Fibroblast of villous mesenchyme (primary cell): ENCODE results near the gene PLEKHJ1. TPM values are rescaled to one million over a fixed set of nuclear protein-coding genes. Genes with fewer than 3 reads are reported as not detected.

Experiments
- DNase-seq: peaks from one replicate; pipeline ENCODE4 v3.0.0-alpha.2; 2010; ENCODE audit warnings: low read depth
- H3K4me3 ChIP-seq: 2 replicates; pipeline ENCODE4 v1.5.1; 2011; ENCODE audit warnings: low read depth, mild to moderate bottlenecking, low read length
- total RNA-seq: library from RNA; depleted of rRNA; stranded (reverse); fragments of >200 nt; gene quantifications from 2 replicates; pipeline ENCODE4 v1.2.3, GENCODE V29; 2012
- TF ChIP-seq, protein P1 (sequence below): IDR thresholded peaks from 2 replicates; pipeline ENCODE4 v1.5.1; 2012; ENCODE audit warnings: low read depth, mild to moderate bottlenecking, low read length; ENCODE audit not compliant: insufficient read depth

PLEKHJ1 gene
- total RNA-seq, 1 donor: 43.6 TPM

DNA sequence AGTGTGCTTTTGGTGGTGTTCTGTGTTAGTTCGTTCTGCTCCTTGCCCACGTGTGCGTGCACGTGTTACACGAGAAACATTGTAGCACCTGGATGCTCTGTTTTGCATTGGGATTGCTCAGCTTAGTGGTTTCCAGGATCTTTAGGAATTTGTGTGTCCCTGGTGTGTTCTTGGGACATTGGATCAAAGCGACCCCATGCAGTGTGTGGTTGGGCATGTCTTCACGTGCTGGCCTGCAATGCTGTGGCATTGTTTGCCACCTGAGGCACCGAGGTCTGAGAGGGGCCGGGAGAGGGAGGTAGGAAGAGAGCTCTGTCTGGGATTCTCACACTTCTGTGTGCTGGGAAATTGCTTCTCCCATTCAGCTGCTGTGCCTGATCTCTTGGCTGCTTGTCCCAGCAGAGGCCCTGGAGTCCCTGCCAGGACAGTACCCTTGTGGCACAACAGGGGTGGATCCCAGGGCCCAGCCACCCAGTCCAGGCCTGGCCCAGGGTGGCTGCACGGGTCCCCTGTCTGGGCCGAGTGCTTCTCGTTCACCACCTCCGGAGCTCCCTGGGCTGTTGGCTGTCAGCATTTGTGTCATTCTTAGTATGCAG lies 11.3 kb downstream of the PLEKHJ1 start:
- H3K4me3 ChIP-seq: no peak overlapping the region
- DNase-seq: no peak
- TF ChIP-seq, protein P1, sequence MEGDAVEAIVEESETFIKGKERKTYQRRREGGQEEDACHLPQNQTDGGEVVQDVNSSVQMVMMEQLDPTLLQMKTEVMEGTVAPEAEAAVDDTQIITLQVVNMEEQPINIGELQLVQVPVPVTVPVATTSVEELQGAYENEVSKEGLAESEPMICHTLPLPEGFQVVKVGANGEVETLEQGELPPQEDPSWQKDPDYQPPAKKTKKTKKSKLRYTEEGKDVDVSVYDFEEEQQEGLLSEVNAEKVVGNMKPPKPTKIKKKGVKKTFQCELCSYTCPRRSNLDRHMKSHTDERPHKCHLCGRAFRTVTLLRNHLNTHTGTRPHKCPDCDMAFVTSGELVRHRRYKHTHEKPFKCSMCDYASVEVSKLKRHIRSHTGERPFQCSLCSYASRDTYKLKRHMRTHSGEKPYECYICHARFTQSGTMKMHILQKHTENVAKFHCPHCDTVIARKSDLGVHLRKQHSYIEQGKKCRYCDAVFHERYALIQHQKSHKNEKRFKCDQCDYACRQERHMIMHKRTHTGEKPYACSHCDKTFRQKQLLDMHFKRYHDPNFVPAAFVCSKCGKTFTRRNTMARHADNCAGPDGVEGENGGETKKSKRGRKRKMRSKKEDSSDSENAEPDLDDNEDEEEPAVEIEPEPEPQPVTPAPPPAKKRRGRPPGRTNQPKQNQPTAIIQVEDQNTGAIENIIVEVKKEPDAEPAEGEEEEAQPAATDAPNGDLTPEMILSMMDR: no peak

DNA sequence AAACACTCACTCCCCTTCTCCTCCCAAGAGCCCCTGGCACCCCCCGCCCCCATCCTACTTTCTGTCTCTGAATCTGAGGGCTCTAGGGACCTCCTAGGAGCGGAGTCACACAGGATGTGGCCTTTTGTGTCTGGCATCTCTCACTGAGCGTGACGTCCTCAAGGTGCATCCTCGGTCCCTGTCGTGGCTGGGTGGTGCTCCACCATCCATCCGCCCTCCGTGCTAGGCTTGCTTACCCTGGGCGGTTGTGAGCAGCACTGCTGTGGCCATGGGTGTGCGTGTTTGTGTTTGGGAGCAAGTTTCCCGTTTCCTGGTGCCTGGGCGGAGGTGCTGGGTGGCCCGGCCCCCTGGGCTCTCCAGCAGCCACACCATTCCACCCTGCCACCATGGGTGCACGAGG lies 12.2 kb downstream of the PLEKHJ1 start:
- H3K4me3 ChIP-seq: no peak overlapping the region
- no peak for DNase-seq
- TF ChIP-seq, protein P1: no peak

DNA sequence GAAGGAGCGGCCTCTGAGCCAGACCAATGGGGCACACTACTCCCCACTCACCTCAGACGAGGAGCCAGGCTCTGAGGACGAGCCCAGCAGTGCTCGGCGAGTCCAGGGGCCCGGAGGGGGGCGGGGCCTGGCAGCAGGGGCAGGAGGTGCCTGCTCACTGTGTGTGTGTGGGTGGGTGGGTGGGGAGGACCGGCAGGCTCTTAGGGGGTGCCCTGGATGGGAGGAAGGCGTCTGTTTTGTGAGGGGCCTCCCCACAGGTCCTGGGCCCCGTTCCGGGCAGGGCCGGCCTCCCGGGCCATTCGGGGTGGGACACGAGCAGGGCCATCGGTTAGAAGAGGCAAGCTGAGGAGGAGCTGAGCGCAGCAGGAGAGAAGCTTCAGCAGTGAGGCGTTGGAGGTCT lies 12.7 kb downstream of the PLEKHJ1 start:
- no peak for DNase-seq
- no peak overlapping the region for H3K4me3 ChIP-seq
- TF ChIP-seq, protein P1: no peak

DNA sequence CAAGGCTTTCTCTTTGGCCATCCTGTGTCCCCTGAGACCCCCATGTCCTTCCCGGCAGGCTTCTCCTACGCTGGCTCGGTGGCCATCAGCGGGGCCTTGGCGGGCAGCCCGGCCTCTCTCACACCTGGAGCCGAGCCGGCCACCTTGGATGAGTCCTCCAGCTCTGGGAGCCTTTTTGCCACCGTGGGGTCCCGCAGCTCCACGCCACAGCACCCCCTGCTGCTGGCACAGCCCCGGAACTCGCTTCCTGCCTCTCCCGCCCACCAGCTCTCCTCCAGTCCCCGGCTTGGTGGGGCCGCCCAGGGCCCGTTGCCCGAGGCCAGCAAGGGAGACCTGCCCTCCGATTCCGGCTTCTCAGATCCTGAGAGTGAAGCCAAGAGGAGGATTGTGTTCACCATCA lies 14.2 kb downstream of the PLEKHJ1 start:
- DNase-seq: no peak
- no peak overlapping the region for H3K4me3 ChIP-seq
- TF ChIP-seq, protein P1: peak; percentile 34

DNA sequence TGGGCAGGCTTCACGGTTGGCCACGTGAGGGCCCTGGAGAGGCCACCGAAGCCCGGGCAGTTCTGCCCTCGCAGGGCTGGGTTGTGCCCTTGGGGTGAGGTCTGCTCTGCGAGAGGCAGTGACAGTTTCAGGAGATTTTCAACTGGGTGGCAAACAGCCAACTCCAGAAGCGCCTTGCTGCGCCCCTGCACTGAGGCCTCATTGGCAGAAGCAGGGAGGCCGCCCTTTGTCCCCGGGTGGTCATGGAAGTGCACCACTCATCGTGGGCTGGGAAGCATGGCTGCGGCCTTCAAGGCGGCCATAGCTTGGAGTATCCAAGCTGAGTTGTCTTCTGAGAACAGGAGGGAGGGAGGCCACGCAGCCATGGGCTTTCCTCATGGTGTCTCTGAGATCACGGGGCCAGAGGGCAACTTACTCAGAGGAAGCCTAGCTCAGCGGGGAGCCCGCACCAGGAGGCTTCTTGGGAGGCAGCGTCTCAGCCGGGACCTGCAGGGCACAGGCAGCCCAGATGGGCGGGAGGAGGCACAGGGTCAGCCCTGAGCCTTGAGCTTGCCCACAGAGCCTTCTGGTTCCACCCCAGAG lies 14.8 kb downstream of the PLEKHJ1 start:
- peak; percentile 69 for DNase-seq
- TF ChIP-seq, protein P1: no peak

DNA sequence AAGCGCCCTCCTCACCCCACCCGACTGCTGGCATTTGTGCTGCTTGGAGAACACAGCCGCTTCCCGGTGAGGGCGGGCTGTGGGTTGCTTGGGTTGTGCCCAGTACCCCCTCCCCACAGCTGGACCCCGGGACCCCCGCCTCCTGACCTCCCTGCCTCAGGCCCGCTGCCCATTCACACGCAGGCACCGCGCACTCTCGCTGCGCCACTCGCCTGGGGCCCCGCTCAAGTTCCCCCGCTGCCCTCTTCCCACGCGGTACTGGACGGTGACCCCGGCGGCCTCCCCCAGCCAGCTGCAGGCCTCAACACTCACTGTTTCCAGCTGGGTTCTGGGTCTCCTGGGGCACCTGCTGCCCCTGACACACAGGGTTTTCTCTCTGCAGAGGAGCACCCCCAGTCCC lies 16.4 kb downstream of the PLEKHJ1 start:
- no peak for DNase-seq
- H3K4me3 ChIP-seq: no peak overlapping the region
- TF ChIP-seq, protein P1: no peak

More for the DNA sequence above, 14.8 kb downstream of the PLEKHJ1 start:
- H3K4me3 ChIP-seq: no peak overlapping the region

DNA sequence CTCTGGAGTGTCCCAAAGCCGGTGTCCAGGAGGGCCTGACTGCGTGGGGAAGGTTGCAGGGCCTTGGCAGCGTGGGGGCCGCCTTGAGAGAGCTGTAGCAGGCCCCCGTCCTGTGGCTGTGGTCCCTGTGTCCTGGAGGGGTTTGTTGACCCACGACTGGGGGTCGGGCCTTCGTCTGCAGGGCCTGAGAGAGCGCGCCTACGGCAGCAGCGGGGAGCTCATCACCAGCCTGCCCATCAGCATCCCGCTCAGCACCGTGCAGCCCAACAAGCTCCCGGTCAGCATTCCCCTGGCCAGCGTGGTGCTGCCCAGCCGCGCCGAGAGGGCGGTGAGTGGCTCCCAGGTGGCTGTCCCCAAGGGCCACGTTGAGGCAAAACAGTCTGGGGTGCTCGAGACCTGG lies 18.5 kb downstream of the PLEKHJ1 start:
- no peak overlapping the region for H3K4me3 ChIP-seq
- TF ChIP-seq, protein P1: no peak
- no peak for DNase-seq
